Ramos (cell line): Measurements from ENCODE around the gene WDR91.

ENCODE experiments used
- in situ Hi-C: fragments of 300-500 bp; cut with MboI; formaldehyde crosslinking; loops from one replicate; pipeline ENCODE4 v1.14.3; 2022; ENCODE audit warnings: low sequenced_read_pairs; ENCODE audit not compliant: unreplicated experiment

WDR91 gene

DNA sequence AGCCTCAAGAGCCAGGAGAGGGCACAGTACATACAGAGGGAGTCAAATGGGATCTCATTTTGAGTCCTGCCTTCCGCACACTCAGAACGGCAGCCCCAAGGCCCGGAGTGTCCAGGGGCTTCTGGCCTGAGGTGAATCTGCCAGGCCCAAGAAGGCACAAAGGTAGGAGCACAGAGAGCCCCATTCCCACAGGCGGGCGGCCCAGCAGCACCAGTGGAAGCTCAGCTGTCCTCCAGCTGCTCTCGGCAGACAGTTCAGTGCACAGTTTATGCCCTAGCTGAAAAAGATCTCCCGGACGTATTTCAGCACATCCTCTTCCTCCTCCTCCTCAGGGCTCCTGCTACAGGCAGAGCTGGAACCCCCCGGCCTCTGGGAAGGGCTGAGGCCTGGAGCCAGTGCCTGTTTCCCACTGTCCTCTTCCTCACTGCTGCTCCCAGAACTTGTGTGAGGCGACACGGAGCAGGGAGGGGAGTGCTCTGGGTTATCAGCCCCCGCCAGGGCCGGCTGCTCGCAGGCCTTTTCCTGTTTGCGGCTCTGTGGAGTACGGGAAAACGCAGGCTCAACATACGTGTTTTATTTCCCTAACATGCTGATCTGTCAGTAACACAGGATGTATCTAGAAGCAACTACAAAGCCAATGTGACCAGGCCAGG is 44.9 kb downstream of the WDR91 start:
- in situ Hi-C loops: loop anchor here (5.0 to 25.0 kb wide), 3 partner anchors 179 to 1196 kb away; partner anchors contain the start of gene AGBL3

DNA sequence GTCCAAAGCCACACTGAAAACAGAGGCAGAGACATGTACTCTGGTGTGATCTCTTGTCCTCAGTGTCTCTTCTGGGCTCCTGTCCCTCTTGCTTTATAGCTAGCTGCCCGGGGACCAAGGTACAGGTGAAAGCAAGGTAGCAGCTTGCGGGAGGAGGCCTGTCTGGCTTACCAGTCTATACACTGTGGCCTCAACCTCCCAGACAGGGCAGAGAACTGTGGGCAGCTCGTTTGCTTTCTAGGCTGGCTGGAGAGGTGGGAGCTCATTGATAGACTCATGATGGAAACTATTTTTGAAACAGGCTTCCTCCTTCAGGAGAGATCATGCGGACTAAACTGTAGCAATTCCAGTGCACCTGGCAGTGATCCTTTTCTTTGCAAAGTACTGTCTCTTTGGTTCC is 45.5 kb downstream of the WDR91 start:
- in situ Hi-C loops: loop anchor here (5.0 to 25.0 kb wide), 3 partner anchors 179 to 1196 kb away; partner anchors contain the start of gene AGBL3

DNA sequence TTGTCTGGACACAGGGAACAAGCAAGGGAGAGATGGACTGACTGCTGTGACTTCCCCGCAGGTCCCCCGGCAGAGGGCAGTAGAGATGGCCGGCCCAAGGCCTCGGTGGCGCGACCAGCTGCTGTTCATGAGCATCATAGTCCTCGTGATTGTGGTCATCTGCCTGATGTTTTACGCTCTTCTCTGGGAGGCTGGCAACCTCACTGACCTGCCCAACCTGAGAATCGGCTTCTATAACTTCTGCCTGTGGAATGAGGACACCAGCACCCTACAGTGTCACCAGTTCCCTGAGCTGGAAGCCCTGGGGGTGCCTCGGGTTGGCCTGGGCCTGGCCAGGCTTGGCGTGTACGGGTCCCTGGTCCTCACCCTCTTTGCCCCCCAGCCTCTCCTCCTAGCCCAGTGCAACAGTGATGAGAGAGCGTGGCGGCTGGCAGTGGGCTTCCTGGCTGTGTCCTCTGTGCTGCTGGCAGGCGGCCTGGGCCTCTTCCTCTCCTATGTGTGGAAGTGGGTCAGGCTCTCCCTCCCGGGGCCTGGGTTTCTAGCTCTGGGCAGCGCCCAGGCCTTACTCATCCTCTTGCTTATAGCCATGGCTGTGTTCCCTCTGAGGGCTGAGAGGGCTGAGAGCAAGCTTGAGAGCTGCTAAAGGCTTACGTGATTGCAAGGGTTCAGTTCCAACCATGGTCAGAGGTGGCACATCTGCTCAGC is 46.8 kb downstream of the WDR91 start:
- in situ Hi-C loops: loop anchor here (5.0 to 25.0 kb wide), 3 partner anchors 177 to 1198 kb away; partner anchors contain the start of gene AGBL3

DNA sequence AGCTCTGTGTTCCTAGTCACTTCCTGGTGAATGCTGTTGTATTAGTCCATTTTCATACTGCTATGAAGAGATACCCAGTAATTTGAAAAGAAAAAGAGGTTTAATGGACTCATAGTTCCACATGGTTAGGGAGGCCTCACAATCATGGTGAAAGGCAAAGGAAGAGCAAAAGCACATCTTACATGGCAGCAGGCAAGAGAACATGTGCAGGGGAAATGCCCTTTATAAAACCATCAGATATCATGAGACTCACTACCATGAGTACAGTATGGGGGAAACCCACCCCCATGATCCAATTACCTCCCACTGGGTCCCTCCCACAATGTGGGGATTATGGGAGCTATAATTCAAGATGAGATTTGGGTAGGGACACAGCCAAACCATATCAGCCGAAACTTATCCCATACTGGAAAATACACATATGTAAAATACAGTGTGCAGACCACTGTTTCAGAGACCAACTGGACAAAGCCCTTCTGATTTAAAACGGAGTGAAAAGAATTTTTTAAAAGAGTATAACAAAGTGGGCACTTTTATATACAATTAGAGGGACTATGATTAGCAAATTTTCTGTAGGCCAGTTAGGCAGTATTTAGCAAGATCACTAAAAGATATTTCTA is 48.8 kb downstream of the WDR91 start:
- in situ Hi-C loops: loop anchor here (25.0 kb wide), 2 partner anchors 1125 to 1200 kb away; no protein-coding TSS in a partner anchor

DNA sequence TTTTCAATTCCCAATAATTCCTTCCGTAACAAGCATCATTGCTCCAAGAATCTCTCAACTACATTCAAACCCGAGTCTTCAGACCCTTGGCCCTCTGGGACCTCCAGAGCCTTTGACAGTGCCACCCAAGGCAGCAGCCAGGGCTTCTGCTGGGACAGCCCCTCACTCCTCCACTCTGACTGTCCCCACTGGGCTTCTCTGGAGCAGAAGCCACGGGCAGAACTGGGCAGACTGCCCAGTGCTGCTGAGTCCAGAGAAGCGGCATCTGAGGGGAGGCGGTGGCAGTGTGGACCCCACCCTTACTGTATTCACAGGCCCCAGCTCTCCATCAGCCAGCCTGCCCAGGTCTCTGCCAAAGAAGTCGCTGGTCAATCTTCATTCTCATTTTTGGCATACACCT is 49.7 kb downstream of the WDR91 start:
- in situ Hi-C loops: loop anchor here (25.0 kb wide), 2 partner anchors 1124 to 1201 kb away; no protein-coding TSS in a partner anchor

DNA sequence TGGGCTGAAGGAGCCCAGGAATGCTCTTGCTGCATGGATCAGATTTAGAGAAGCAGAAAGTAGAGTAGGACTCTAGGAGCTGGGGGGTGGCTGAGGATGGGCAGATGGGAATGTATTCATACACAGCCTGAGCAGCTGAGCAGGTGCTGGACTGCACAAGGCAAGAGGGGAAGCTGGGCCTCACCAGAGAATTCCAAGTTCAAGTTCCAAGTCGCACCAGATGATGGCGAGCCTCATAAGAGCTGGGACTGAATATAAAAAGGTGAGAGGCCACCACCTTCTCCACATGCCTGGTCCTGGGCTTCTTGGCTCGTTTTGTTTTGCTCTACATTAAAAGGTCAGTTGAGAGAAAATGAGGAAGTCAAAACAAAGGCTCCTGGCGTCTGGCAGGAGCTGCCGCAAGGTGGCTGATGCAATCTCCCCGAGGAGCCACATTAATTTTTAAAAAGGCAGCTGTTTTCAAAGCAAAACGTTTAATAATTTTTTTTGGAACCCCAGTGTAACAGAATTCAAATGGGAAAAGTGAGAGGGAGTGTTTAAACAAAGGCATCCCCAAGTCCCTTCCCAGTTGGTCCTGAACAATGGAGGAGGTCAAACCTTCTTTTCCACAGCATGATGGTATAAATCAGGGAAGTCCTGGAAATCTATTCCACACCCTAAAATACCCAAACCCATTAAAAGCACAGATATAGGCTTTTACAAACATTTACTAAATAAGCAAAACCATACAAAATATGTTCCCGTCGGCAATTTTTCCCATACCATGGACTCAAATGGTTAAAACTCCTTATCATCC is 50.3 kb downstream of the WDR91 start:
- in situ Hi-C loops: loop anchor here (25.0 kb wide), 2 partner anchors 1124 to 1201 kb away; no protein-coding TSS in a partner anchor

DNA sequence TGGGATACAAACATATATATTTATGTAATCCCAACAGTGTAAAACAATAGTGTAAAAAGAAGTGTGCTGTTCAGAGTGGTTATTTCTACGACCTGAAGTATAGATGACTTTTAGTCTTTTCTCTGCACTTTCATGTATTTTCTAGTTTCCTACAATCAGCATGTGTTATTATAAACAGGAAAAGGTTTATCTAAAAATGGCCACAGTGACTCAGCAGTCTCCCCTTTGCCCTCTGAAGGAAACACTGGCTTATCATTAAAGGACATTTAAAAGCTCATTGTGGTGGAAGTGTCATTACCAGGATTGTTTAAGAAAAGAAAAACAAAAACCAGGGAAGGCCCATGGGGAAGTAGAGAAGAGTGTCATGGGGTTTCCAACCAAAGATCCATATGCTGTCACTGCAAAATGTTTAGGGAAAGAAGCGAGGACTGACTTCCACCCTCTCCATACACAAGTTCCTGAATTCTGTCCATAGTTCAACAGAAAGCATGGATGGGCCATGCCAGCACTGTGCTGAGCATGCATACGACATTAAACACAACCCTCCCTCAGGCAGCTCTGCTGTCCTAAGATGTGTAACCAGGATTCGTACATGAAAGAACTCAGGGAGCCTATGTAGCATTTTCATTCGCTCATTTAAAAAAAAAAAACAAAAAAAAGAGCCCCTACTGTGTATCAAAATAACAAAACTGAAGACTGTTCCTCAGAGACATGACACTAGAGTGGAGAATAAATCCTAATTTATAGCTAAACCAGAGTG is 51.0 kb downstream of the WDR91 start:
- in situ Hi-C loops: loop anchor here (25.0 kb wide), 2 partner anchors 1123 to 1202 kb away; no protein-coding TSS in a partner anchor

DNA sequence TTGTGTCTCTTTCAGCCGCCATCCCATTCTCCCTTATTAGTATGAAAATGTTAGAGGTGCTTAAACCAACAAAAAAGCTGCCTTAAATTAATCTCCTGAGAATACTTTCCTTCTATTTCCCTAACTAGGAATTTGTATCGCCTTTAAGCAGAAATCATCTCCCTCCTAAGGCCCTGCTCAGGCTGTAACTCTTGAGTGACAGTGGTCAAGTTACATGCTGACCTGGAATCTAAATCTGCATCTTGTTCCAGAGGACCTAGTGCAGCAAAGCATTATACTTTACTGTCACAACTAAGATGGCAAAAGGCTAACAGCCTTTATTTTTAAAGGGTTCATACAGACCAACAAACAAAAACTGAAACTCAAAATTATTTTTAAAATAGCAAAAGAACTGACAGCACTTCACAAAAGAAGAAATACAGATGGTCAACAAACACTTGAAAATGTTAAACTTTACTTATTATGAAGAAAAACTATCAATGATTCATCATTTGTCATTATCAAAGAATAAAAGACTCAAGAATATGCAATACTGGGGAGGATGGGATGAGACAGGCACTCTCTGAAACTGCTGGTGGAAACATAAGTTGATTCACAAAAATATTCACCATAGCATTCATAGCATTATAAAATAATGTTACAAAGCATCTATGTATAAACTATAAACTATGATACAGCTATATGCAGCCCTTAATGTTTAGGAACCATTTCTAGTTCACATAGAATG is 51.8 kb downstream of the WDR91 start:
- in situ Hi-C loops: loop anchor here (25.0 kb wide), 2 partner anchors 1122 to 1203 kb away; no protein-coding TSS in a partner anchor

DNA sequence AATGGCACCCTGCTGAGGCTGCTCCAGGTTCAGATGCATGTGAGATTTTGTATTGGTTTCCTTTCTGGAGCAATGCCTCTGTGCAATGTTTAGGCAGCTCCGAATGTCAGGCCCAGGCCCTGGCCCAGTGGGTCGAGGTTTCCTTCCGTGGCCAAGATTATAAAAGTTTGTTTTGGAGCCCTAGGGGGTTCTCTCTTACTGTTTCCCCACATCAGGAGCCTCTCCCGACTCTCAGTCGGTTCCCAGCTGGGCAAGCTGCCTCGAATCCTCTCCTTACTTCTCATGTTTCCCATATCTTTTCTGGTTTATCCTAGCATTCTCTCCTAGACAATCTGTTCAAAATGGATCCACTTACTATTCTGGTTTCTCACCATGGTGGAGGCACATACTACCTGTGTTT is 52.5 kb downstream of the WDR91 start:
- in situ Hi-C loops: loop anchor here (25.0 kb wide), 2 partner anchors 1122 to 1203 kb away; no protein-coding TSS in a partner anchor

DNA sequence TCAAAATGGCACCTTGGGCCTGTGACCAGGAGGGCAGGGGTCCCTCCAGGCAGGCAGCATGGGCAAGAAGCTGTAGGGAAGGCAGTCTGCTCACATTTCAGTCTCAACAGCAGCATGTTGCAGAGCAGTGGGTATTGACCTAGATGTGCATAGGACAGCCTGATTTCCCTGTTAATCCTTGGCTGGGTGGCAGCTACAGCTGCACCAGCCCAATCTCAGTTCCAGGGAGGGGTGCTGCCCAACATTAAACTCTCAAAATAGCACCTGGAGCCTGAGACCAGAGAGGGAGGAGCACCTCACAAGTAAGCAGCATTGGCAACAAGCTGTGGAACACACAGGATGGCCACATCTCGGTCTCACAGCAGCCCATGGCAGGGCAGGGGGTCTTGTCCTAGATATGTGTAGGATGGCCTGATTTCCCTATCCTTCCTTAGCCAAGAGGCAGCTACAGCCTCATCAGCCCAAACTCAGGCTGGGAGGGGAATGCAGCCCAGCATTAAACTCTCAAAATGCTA is 53.1 kb downstream of the WDR91 start:
- in situ Hi-C loops: loop anchor here (25.0 kb wide), 2 partner anchors 1121 to 1204 kb away; no protein-coding TSS in a partner anchor

DNA sequence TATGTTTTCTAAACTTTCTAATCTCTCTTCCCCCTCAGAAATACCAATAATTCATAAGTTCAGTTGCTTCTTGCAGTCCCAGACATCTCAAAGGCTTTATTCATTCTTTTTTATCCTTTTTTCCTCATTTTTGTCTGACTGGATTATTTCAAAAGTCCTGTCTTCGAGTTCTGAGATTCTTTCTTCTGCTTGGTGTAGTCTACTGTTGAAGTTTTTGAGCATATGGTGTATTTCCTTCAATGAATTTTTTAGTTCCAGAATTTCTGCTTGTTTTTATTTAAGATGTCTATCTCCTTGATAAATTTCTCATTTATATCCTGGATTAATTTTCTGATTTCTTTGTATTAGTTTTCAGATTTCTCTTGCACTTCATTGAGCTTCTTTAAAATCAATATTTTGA is 55.0 kb downstream of the WDR91 start:
- in situ Hi-C loops: loop anchor here (25.0 kb wide), 2 partner anchors 1119 to 1206 kb away; no protein-coding TSS in a partner anchor

DNA sequence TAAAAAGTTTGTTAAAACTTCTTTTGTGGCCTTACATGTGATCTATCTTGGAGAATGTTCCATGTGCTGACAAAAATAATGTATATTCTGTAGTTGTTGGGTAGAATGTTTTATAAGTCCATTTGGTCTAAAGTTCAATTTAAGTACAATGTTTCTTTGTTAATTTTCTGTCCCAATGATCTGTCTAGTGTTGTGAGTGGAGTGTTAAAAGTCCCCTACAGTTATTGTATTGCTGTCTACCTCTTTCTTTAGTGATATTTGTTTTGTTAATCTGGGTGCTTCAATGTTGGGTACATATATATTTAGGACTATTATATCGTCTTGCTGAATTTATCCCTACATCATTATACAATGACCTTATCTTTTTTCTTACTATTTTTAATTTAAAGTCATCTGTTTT is 56.6 kb downstream of the WDR91 start:
- in situ Hi-C loops: loop anchor here (25.0 kb wide), 2 partner anchors 1117 to 1208 kb away; no protein-coding TSS in a partner anchor

DNA sequence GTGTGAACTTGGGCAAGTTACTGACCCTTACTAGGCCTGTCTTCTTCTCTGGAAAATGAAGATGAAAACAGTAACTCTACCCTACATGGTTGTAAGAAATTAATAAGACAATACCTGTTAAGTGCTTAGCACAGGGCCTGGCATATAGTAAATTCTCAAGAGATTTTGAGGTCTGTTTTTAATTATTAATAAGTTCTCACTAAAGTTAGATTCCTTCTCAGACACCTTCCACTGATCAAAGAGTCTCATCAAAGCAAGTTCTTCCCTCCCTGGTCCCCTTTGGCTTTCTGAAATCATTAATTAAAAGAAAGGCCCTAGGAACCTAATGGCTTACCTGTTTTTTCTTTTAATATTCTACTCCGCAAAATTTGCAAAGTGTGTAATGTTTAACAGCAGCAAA is 58.9 kb downstream of the WDR91 start:
- in situ Hi-C loops: loop anchor here (25.0 kb wide), 2 partner anchors 1115 to 1210 kb away; no protein-coding TSS in a partner anchor

DNA sequence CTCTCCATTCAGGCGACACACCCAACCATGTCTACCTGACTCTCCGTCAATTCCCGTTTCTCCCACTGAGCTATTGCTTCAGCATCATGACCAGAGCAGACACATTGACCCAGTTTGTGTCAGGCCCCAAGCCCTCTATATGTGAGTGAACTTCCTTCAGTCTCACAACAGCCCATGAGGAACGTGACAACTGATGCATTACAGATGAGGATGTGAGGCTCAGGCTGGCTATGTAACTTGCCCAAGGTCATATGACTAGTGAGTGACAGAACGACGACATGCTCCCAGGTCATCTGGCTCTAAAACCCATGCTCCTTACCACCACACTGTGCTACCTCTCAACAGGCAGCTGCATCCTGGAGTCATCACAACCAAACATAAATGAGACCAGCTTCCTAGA is 59.8 kb downstream of the WDR91 start:
- in situ Hi-C loops: loop anchor here (25.0 kb wide), 2 partner anchors 1114 to 1211 kb away; no protein-coding TSS in a partner anchor

DNA sequence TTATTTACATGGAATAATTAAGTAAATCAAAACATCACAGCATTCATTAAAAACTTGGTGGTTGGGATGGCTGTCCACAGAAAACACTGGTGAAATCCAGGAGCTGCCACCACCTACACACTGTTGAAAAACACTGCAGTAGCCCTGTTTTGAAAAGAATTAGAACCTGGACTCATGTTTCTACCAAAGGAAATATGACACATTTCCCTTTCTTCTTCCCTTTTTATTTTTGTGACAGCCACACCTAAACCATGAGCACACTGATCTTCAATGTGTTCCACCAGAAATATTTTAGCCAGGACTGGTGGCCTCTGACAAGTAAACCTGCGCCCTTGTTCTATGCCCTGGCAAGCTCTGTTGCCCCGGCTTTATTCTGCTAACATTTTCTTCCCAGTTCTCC is 60.2 kb downstream of the WDR91 start:
- in situ Hi-C loops: loop anchor here (25.0 kb wide), 2 partner anchors 1114 to 1211 kb away; no protein-coding TSS in a partner anchor

DNA sequence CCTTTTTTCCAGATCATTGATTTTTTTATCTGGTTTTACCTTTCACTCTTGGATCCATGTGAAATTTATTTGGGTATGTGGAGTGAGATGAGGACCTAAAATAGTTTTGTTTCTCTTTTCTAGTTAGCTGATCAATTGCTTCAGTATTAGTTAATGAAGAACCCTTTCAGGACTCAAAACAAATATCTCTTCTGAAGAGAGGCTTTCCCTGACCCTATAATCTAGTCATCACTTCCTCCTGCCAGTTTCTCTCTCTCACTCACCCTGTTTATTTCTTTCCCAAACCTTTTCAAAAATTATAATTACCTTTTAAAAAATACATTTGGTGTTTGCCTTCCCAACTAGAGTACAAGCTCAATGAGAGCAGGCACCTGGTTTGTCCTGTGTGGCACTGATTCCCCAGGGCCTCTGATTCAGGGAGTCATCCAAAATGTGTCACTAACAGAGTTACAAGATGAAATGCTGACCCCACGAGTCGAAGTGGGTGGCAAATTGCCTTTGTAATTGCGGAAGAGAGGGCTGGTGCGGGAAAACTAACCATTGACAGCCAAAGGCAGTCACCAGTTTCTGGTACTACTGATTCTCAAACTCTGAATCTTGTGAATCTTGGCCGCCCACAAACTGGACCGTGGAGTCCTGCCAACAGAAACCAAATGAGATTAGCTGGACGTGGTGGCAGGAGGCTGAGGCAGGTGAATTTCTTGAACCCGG is 61.1 kb downstream of the WDR91 start:
- in situ Hi-C loops: loop anchor here (25.0 kb wide), 2 partner anchors 1113 to 1212 kb away; no protein-coding TSS in a partner anchor
